HUES6 (cell line): Measurements from ENCODE around the gene ELP2.
A peak's percentile ranks its signal among the peaks of the same experiment; 100 is the strongest.
"Not testable (repeated sequence)": the region's sequence is repeated elsewhere in the genome, so short reads cannot be mapped to it uniquely, and the experiment has no call there.

Experiments
- H3K27ac ChIP-seq: 2 replicates; pipeline ENCODE4 v1.7.0; 2013; ENCODE audit warnings: low read depth, mild to moderate bottlenecking, low read length, inconsistent platforms
- H3K27me3 ChIP-seq: 2 replicates; pipeline ENCODE4 v1.6.1; 2013; ENCODE audit warnings: low read length; ENCODE audit not compliant: control insufficient read depth, insufficient read depth
- H3K36me3 ChIP-seq: 2 replicates; pipeline ENCODE4 v1.6.1; 2013; ENCODE audit warnings: low read length; ENCODE audit not compliant: control insufficient read depth, insufficient read depth
- H3K4me1 ChIP-seq: 2 replicates; pipeline ENCODE4 v1.6.1; 2013; ENCODE audit warnings: low read length; ENCODE audit not compliant: control insufficient read depth, insufficient read depth
- H3K4me3 ChIP-seq: 2 replicates; pipeline ENCODE4 v1.5.1; 2013; ENCODE audit warnings: low read depth, low read length
- H3K9ac ChIP-seq: one replicate; pipeline ENCODE4 v1.6.1; 2013; ENCODE audit warnings: mild to moderate bottlenecking, low read length
- H3K9me3 ChIP-seq: 2 replicates; pipeline ENCODE4 v1.6.1; 2013; ENCODE audit warnings: low read depth, low read length; ENCODE audit not compliant: control insufficient read depth, insufficient read depth

The ELP2 gene, protein sequence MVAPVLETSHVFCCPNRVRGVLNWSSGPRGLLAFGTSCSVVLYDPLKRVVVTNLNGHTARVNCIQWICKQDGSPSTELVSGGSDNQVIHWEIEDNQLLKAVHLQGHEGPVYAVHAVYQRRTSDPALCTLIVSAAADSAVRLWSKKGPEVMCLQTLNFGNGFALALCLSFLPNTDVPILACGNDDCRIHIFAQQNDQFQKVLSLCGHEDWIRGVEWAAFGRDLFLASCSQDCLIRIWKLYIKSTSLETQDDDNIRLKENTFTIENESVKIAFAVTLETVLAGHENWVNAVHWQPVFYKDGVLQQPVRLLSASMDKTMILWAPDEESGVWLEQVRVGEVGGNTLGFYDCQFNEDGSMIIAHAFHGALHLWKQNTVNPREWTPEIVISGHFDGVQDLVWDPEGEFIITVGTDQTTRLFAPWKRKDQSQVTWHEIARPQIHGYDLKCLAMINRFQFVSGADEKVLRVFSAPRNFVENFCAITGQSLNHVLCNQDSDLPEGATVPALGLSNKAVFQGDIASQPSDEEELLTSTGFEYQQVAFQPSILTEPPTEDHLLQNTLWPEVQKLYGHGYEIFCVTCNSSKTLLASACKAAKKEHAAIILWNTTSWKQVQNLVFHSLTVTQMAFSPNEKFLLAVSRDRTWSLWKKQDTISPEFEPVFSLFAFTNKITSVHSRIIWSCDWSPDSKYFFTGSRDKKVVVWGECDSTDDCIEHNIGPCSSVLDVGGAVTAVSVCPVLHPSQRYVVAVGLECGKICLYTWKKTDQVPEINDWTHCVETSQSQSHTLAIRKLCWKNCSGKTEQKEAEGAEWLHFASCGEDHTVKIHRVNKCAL

DNA sequence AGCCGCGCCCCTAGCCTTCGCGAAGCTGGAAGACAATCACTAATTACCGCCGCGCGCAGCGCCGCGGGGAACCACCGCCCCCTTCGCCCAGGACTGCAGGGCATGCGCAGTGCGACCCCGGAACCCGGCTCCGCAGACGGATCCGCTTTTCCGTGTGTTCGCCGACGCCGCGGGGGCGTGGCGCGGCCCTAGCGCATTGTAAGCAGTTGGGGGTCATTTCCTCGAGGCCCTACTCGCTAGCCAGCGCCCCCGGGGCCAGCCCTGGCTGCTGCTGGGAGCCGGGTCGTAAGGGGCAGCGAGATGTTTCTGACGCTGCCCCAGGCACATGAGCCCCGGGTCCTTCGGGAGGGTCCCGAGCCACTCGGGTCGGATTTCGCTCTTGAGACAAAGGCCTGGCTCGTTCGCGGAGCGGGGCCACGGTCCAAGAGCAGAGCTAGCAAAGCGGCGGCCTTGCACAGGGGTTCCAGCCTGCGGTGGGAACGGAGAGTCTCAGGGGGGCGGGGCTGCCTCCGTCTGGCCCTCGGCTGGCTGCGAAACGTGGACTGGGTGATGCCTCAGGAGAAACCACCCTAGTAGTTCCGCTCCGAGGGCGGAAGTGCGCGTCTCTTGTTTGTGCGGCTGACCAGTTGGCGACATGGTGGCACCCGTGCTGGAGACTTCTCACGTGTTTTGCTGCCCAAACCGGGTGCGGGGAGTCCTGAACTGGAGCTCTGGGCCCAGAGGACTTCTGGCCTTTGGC, at the start of gene ELP2, which contains the start of gene SLC39A6:
ELP2 (plus strand) TSS at position 600 of the 739 bp plus-strand sequence; CDS start at position 635, 35 bp downstream.
SLC39A6 (minus strand) TSS at position 41 of the 739 bp plus-strand sequence. CDS start 2,333 bp downstream, outside the sequence.
- Histone ChIP-seq H3K27me3 (no peaks in the 10 kb centered on the region), H3K9me3 (no peaks in the 10 kb centered on the region), H3K27ac (peak within 1 kb of the TSS; percentile 98), H3K36me3 (peaks cover 23% of the 10 kb centered on the region), H3K4me3 (peak within 1 kb of the TSS; percentile 93), H3K4me1 (peaks cover 14% of the 10 kb centered on the region), H3K9ac (peak within 1 kb of the TSS; percentile 91)

DNA sequence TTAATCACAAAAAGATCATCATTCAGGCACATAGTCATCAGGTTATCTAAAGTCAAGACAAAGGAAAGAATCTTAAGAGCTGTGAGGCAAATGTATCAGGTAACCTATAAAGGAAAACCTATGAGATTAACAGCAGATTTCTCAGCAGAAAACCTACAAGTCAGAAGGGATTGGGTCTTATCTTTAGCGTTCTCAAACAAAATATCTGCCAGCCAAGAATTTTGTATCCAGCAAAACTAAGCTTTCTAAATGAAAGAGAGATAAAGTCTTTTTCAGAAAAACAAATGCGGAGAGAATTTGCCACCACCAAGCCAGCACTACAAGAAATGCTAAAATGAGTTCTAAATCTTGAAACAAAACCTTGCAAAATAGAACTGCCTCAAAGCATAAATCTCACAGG, 48.6 kb upstream of the ELP2 start:
- not testable (repeated sequence) for H3K4me1 ChIP-seq, H3K27ac ChIP-seq, H3K9ac ChIP-seq, H3K36me3 ChIP-seq, H3K4me3 ChIP-seq, H3K27me3 ChIP-seq
- H3K9me3 ChIP-seq = peaks cover 12% of the 10 kb centered on the region

DNA sequence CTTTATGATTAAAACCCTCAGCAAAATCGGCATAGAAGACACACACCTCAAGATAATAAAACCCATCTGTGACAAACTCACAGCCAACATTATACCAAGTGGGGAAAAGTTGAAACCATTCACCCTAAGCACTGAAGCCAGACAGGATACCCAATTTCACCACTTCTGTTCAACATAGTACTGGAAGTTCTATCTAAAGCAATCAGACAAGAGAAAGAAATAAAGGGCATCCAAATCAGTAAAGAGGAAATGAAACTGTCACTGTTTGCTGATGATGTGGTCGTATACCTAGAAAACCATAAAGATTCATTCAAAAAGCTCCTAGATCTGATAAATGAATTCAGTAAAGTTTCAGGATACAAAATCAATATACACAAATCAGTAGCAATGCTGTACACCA, 46.0 kb upstream of the ELP2 start:
- H3K27ac ChIP-seq = no peak overlapping the region
- no peaks in the 10 kb centered on the region for H3K27me3 ChIP-seq
- H3K36me3 ChIP-seq = no peaks in the 10 kb centered on the region
- no peaks in the 10 kb centered on the region for H3K4me1 ChIP-seq
- no peak overlapping the region for H3K4me3 ChIP-seq
- peaks cover 12% of the 10 kb centered on the region for H3K9me3 ChIP-seq
- no peak overlapping the region for H3K9ac ChIP-seq

DNA sequence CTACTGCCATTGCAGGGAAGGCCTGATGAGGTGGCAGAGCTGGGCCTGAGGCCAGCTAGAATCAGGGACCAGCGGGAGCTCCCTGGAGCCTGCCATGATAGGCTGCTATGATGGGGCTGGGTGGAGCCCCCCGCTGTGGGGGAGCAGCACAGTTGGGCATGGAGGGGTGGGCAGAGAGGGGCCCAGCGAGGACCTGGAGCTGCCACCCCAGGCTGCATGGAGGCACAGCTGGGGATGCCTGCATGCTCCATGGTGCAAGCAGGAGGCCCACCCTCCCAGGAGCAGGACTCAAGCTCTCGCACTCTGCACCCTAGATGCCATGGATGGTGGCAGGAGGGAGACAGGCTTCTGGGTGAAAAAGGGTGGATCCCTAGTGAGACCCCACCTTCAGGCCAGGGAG, 44.5 kb upstream of the ELP2 start:
- Histone ChIP-seq H3K36me3 (no peaks in the 10 kb centered on the region), H3K27ac (no peak overlapping the region), H3K4me1 (no peaks in the 10 kb centered on the region), H3K4me3 (no peak overlapping the region), H3K9me3 (peaks cover 3% of the 10 kb centered on the region), H3K27me3 (no peaks in the 10 kb centered on the region), H3K9ac (no peak overlapping the region)

DNA sequence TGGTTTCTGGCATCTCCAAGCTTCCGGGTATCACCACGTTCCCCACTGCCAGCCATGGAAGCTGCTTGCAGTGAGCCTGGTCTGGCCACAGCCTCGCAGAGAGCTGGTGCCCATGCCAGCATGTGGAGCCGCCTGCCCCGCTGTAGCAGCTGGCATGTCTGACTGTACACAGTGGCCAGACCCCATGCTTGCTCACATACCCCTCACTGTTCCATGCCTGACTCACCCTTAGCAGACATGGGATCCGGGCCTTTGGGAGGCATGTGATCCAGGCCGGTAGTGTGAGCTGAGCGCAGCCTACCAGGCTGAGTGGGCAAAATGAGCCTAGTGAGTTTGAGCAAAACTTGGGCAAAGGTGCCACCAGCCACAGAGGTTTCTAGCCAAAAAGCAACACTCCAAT, 43.5 kb upstream of the ELP2 start:
- no peak overlapping the region for H3K4me3 ChIP-seq
- H3K27ac ChIP-seq = no peak overlapping the region
- no peaks in the 10 kb centered on the region for H3K27me3 ChIP-seq
- H3K36me3 ChIP-seq = no peaks in the 10 kb centered on the region
- no peaks in the 10 kb centered on the region for H3K9me3 ChIP-seq
- H3K4me1 ChIP-seq = no peaks in the 10 kb centered on the region
- H3K9ac ChIP-seq = no peak overlapping the region

DNA sequence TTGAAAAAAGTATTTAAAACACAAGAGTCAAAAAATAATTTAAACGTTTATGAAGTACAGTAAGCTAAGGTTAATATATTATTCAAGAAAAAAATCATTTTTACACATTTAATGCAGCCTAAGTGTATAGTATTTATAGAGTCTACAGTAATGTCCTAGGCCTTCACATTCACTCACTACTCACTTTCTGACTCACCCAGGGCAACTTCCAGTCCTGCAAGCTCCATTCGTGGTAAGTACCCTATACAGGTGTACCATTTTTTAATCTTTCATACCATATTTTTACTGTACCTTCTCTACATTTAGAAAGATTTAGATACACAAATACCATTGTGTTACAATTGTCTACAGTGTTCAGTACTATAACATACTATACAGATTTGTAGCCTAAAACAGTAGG, 41.4 kb upstream of the ELP2 start:
- H3K9me3 ChIP-seq = no peaks in the 10 kb centered on the region
- H3K27ac ChIP-seq = no peak overlapping the region
- H3K4me1 ChIP-seq = no peaks in the 10 kb centered on the region
- no peak overlapping the region for H3K4me3 ChIP-seq
- no peak overlapping the region for H3K9ac ChIP-seq
- H3K27me3 ChIP-seq = no peaks in the 10 kb centered on the region
- no peaks in the 10 kb centered on the region for H3K36me3 ChIP-seq

DNA sequence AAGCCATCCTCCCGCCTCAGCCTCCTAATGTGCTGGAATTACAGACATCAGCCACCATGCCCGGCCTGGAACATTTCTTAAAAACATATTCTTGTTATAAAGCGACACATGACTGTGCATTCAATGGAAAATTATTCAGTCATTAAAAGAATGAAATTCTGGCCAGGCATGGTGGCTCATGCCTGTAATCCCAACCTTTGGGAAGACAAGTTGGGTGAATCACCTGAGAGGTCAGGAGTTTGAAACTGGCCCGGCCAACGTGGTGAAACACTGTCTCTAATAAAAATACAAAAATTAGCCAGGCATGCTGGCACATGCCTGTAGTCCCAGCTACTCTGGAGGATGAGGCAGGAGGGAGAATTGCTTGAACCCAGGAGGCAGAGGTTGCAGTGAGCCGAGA, 40.7 kb upstream of the ELP2 start:
- H3K9ac ChIP-seq = no peak overlapping the region
- no peaks in the 10 kb centered on the region for H3K4me1 ChIP-seq
- no peak overlapping the region for H3K4me3 ChIP-seq
- H3K9me3 ChIP-seq = no peaks in the 10 kb centered on the region
- no peak overlapping the region for H3K27ac ChIP-seq
- H3K36me3 ChIP-seq = no peaks in the 10 kb centered on the region
- H3K27me3 ChIP-seq = no peaks in the 10 kb centered on the region

DNA sequence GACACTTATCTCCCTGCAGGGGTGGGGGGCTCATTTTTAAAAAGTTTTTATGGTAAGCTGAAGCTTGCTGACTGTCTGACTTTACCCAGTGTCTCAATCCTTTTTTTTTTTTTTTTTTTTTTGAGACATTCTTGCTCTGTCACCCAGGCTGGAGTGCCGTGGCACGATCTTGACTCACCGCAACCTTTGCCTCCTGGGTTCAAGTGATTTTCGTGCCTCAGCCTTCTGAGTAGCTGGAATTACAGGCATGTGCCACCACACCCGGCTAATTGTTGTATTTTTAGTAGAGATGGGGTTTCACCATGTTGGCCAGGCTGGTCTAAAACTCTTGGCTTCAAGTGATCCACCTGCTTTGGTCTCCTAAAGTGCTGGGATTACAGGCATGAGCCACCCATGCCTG, 37.6 kb upstream of the ELP2 start:
- not testable (repeated sequence) for H3K27me3 ChIP-seq, H3K4me3 ChIP-seq, H3K9ac ChIP-seq, H3K36me3 ChIP-seq, H3K27ac ChIP-seq, H3K9me3 ChIP-seq, H3K4me1 ChIP-seq

DNA sequence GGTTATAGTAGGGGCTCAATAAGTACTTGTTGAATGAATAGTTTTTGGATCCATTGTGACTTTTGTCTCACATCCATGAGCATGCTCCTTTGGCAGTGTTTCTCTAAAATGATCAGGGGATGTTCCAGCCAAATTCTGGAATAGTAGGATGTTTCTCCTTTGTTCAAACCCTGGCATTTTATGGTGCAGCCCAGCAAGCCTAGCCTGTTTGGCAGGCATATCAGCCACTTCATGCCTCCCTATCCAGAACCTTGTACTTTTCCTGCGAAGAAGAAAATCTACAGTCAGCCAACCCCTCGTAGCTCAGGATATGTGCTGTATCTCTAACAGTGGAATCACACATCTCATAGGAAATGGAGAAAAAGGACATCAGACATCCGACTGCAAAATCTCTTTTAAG, 35.3 kb upstream of the ELP2 start:
- H3K27ac ChIP-seq = no peak overlapping the region
- H3K9ac ChIP-seq = no peak overlapping the region
- no peak overlapping the region for H3K4me3 ChIP-seq
- no peaks in the 10 kb centered on the region for H3K36me3 ChIP-seq
- H3K9me3 ChIP-seq = no peaks in the 10 kb centered on the region
- no peaks in the 10 kb centered on the region for H3K27me3 ChIP-seq
- H3K4me1 ChIP-seq = no peaks in the 10 kb centered on the region

DNA sequence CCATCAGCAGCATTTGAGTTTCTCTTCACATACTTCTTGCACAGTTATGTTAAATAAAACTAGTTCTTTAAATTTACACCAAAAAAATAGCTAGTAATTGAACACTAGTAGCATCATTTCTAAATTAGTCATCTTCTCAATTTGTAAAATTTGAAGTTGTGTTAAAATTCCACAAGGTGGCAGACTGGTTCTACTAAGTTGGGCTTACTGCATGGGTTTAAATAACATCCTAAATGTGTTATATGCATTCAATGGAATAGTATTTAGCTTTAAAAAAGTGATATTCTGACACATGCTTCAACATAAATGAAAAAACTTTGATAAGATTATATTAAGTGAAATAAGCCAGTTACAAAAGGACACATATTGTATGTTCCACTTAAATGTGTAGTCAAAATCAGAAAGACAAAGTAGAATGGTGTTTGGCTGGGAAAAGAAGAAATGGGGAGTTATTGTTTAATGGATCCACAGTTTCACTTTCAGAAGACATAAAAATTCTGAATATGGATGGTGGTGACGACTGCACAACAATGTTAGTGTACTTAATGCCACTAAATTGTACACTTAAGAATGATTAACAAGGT, 33.7 kb upstream of the ELP2 start:
- H3K9ac ChIP-seq = no peak overlapping the region
- no peaks in the 10 kb centered on the region for H3K4me1 ChIP-seq
- H3K36me3 ChIP-seq = no peaks in the 10 kb centered on the region
- no peaks in the 10 kb centered on the region for H3K27me3 ChIP-seq
- H3K27ac ChIP-seq = no peak overlapping the region
- H3K9me3 ChIP-seq = peaks cover under 1% of the 10 kb centered on the region; the same call in 1 of the 2 replicates
- no peak overlapping the region for H3K4me3 ChIP-seq
